ENCODE measurements around the gene KIF2C. TPM values are rescaled to one million over a fixed set of nuclear protein-coding genes. Genes with fewer than 3 reads are reported as not detected.

The KIF2C gene
- total RNA-seq, 3 donors from 2014 or later (not counting 1 experiment from before 2014, with no cell fraction given) = 0.59 to 1.3 (median 0.93) TPM

DNA sequence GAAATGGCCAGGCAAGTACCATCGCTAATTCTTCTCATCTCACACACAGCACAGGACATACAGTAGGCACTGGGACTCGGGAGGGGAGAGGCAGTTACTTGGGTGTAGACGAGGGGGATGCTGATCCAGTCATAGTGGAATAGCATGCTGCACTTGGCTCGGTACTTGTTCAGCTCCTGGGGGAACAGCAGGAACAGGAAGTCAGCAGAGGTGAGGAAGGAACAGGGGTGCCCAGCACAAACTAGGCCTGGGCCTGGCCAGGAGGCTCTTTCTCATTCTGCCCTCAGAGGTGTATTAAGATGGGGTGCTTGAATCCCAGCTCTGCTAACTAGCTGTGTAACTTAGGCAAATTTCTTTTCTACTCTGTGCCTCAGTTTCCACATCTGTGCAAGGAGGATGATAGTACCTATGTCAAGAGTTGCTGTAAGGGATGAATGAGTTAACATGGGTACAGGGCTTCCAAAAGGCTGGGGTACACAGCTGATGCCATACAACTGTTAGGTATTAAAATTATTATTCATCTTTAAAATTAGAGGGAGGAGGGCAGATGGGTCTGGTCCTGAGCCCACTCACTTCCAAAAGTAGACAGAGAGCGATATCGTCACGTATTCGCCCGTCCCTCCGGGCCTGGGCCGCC, 46.0 kb downstream of the KIF2C start:
- TF ChIP-seq, protein P1, sequence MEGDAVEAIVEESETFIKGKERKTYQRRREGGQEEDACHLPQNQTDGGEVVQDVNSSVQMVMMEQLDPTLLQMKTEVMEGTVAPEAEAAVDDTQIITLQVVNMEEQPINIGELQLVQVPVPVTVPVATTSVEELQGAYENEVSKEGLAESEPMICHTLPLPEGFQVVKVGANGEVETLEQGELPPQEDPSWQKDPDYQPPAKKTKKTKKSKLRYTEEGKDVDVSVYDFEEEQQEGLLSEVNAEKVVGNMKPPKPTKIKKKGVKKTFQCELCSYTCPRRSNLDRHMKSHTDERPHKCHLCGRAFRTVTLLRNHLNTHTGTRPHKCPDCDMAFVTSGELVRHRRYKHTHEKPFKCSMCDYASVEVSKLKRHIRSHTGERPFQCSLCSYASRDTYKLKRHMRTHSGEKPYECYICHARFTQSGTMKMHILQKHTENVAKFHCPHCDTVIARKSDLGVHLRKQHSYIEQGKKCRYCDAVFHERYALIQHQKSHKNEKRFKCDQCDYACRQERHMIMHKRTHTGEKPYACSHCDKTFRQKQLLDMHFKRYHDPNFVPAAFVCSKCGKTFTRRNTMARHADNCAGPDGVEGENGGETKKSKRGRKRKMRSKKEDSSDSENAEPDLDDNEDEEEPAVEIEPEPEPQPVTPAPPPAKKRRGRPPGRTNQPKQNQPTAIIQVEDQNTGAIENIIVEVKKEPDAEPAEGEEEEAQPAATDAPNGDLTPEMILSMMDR (IDR thresholded peaks at IDR 0.05) = no peak
- Histone ChIP-seq H3K27me3 (ENCODE audit: control insufficient read depth, insufficient read depth, low read length) (no peaks in the 10 kb centered on the region), H3K27ac (ENCODE audit: low read length) (peak overlapping the region; percentile 20), H3K9me3 (ENCODE audit: control insufficient read depth, insufficient read depth, low read length) (no peaks in the 10 kb centered on the region), H3K4me1 (ENCODE audit: control insufficient read depth, insufficient read depth, low read length) (peaks cover 31% of the 10 kb centered on the region), H3K36me3 (ENCODE audit: control insufficient read depth, insufficient read depth, low read length) (peaks cover 6% of the 10 kb centered on the region), H3K4me3 (ENCODE audit: low read length) (peak overlapping the region; percentile 49)
- H3K9me3 Mint-ChIP-seq = no peaks in the 10 kb centered on the region
- peaks cover 21 to 26% of the 10 kb centered on the region in 2 donors for H3K4me1 Mint-ChIP-seq
- DNase-seq (peak in 1 of 2 donors; percentile 23), ATAC-seq (no peak)
- H3K27ac Mint-ChIP-seq = peak overlapping the region; percentile 62 to 80
- H3K36me3 Mint-ChIP-seq = no peaks in the 10 kb centered on the region
- intact Hi-C loops (cut with micrococcal nuclease) = loop anchor here (1.0 to 5.0 kb wide), 2 partner anchors 34 to 52 kb away; no protein-coding TSS in a partner anchor
- 22% methylated on average over 10 of the region's 11 CpGs for WGBS (ENCODE audit: insufficient coverage)
- peak overlapping the region; percentile 75 for H3K4me3 Mint-ChIP-seq
- no peaks in the 10 kb centered on the region for H3K27me3 Mint-ChIP-seq (ENCODE audit: low read depth in 2 of 2)

DNA sequence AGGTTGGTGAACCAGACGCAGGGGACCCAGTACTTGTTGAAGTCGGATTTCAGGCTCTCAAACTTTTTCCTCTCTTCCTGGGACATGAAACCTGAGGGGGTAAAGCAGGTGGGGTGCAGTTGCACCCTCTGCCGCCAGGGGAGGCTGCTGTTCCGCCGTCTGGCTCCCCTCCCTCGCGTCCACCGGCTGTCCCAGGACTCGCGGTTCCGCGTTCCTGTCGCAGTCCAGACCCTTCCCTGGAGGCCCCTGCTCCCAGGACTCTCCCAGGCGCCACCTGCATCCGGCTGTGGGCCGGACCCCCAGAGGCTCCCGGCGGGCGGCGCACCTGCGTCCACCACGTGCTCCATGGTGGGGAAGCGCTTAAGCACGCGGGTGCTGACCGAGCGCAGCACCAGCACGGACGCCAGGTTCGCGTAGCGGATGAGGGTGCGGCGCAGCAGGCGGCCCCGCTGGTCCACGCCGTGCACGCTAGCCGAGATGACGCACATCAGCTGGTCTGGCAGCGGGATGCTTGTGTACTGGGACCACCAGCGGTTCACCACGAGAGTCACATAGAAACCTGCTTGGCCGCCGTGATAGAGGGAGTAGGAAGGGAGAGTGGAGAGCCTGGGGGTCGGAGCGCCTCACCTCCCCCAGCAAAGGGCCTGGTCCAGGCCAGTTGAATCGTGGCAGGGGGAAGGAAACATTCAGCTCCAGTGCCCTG, 46.7 kb downstream of the KIF2C start:
- peak overlapping the region; percentile 20 for H3K27ac ChIP-seq (ENCODE audit: low read length)
- TF ChIP-seq, protein P1 (IDR thresholded peaks at IDR 0.05) = peak; percentile 99
- peak overlapping the region; percentile 75 for H3K4me3 Mint-ChIP-seq
- no peaks in the 10 kb centered on the region for H3K9me3 ChIP-seq (ENCODE audit: control insufficient read depth, insufficient read depth, low read length)
- H3K9me3 Mint-ChIP-seq = no peaks in the 10 kb centered on the region
- peak overlapping the region; percentile 62 to 80 for H3K27ac Mint-ChIP-seq
- WGBS (ENCODE audit: insufficient coverage) = 4% methylated on average over 49 of the region's 49 CpGs
- DNase-seq (peak; percentile 74 to 91), ATAC-seq (peak; percentile 81 to 89 (median 82))
- H3K4me1 ChIP-seq (ENCODE audit: control insufficient read depth, insufficient read depth, low read length) = peaks cover 31% of the 10 kb centered on the region
- no peaks in the 10 kb centered on the region for H3K36me3 Mint-ChIP-seq
- intact Hi-C loops (cut with micrococcal nuclease) = loop anchor here (1.0 to 5.0 kb wide), 2 partner anchors 33 to 51 kb away; no protein-coding TSS in a partner anchor
- peaks cover 21 to 26% of the 10 kb centered on the region in 2 donors for H3K4me1 Mint-ChIP-seq
- no peaks in the 10 kb centered on the region for H3K27me3 Mint-ChIP-seq (ENCODE audit: low read depth in 2 of 2)
- peak overlapping the region; percentile 49 for H3K4me3 ChIP-seq (ENCODE audit: low read length)
- H3K36me3 ChIP-seq (ENCODE audit: control insufficient read depth, insufficient read depth, low read length) = peaks cover 2% of the 10 kb centered on the region
- H3K27me3 ChIP-seq (ENCODE audit: control insufficient read depth, insufficient read depth, low read length) = no peaks in the 10 kb centered on the region

DNA sequence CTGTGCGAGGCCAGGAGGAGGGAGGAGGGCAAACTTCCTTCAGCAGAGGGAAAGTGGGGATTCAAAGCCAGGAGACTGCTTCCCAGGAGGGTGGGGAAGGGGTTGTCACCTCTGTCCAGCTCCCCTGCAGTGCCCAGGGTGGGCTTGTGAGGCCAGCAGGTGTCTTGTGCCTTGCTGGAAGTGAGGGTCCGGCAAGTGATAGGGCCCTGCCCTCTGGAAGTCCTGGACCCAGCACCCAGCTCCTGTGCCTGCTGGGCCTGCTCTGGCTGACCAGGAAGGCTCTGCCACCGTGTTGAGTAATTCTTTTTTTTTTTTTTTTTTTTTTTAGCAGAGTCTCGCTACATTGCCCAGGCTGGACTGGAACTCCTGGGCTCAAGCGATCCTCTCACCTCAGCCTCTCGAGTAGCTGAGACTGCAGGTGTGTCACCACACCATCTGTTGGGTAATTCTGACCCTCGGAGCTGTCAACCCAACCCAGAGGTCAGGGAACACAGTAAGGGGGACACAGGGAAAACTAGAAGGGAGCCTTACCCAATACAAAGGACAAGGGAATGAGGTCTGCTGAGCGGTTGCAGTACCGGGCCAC, 47.3 kb downstream of the KIF2C start:
- intact Hi-C loops (cut with micrococcal nuclease) = loop anchor here (1.0 to 5.0 kb wide), 2 partner anchors 32 to 50 kb away; no protein-coding TSS in a partner anchor
- H3K27me3 Mint-ChIP-seq (ENCODE audit: low read depth in 2 of 2) = no peaks in the 10 kb centered on the region
- no peak overlapping the region for H3K4me3 ChIP-seq (ENCODE audit: low read length)
- H3K27me3 ChIP-seq (ENCODE audit: control insufficient read depth, insufficient read depth, low read length) = no peaks in the 10 kb centered on the region
- WGBS (ENCODE audit: insufficient coverage) = 80% methylated on average over 8 of the region's 9 CpGs
- ATAC-seq (no peak), DNase-seq (no peak)
- H3K36me3 ChIP-seq (ENCODE audit: control insufficient read depth, insufficient read depth, low read length) = no peaks in the 10 kb centered on the region
- peaks cover 31% of the 10 kb centered on the region for H3K4me1 ChIP-seq (ENCODE audit: control insufficient read depth, insufficient read depth, low read length)
- H3K9me3 ChIP-seq (ENCODE audit: control insufficient read depth, insufficient read depth, low read length) = no peaks in the 10 kb centered on the region
- H3K27ac Mint-ChIP-seq = peak overlapping the region in 1 of 2 donors; percentile 80
- peak overlapping the region; percentile 20 for H3K27ac ChIP-seq (ENCODE audit: low read length)
- H3K4me1 Mint-ChIP-seq = peaks cover 21 to 26% of the 10 kb centered on the region in 2 donors
- H3K4me3 Mint-ChIP-seq = no peak overlapping the region
- H3K36me3 Mint-ChIP-seq = no peaks in the 10 kb centered on the region
- TF ChIP-seq, protein P1 (IDR thresholded peaks at IDR 0.05) = no peak
- H3K9me3 Mint-ChIP-seq = no peaks in the 10 kb centered on the region

Measured in natural killer cell (primary cell).